DMS153 (cell line): Measurements from ENCODE around the gene SLC12A7.
"Not testable (repeated sequence)": the region's sequence is repeated elsewhere in the genome, so short reads cannot be mapped to it uniquely, and the experiment has no call there.

Experiments
- DNase-seq: peaks from one replicate; lab custom pipeline; 2025; lab: John Stamatoyannopoulos, UW

The SLC12A7 gene

DNA sequence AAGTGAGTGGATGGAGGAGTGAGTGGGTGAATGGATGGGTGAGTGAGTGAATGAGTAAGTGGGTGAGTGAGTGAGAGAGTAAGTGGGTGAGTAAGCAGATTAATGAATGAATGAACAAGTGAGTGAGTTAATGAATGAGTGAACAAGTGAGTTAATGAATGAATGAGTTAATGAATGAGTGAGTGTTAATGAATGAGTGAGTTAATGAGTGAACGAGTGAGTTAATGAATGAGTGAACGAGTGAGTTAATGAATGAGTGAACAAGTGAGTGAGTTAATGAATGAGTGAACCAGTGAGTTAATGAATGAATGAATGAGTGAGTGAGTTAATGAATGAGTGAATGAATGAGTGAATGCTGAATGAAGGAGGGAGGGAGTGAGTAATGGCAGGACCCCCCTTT lies 76.9 kb downstream of the SLC12A7 start:
- DNase-seq: no peak

GRCh38 chr5:1034421-1034905 lies 77.4 kb downstream of the SLC12A7 start:
- DNase-seq: no peak

DNA sequence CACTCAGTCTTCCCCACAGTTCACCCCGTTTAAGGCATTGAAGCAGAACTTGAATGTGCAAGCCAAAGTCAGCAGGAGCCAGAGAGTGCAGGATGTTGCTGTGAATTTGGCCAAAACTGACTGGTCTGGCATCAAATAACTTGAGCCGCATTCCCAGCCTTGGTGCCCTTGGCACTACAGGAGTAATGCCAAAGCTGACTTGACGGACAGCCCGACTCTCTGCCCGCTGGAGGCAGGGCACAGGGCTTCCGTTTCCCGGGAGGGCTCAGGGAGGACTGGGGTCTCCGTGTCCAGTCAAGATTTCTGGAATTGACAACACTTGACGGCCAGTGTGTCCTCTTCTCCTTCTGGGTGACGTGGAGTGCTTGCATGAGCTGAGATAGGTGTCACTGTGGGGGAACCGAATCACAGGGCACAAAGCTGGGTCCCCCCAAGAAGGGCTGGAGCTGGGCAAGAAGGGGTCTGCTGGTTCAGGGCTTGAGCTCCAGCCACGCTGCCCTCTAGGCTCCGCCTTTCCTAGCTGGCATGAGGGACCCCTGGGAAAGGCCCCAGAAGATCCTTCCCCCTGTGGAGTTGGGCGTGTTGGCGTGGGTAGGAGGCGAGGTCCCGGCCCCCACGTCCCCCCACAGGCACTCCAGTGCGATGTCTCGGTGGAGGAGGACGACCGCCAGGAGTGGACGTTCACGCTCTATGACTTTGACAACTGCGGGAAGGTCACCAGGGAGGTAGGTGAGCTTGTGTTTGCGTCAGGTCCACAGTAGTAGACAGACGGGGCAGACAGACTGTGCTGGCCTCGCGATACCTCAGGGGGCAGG lies 78.0 kb downstream of the SLC12A7 start:
- no peak for DNase-seq

- no peak for DNase-seq
Observed at GRCh38 chr5:1033178-1033577, 78.7 kb downstream of the SLC12A7 start.

DNA sequence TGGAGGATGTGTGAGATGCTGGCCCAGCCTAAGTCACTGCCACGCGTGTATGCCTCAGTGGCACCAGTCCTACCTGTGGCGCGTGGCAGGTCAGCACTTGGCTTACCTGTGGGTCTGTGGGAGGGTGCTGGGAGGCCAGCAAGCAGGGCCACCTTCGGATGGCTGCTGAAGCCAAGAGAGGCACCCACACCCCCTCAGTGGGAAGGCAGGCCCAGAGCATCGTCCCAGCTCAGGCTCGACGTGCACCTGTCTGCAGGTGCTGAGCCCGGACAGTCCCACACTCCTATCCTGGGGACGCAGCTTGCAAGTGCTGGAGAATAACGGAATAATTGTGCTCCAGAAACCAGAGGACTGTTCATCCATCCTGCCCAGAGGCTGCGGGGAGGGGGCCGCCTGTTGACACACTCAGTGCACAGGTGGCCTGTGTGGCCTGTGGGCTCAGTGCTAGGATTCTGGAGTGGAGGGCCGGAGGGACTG lies 79.3 kb downstream of the SLC12A7 start:
- DNase-seq: no peak

DNA sequence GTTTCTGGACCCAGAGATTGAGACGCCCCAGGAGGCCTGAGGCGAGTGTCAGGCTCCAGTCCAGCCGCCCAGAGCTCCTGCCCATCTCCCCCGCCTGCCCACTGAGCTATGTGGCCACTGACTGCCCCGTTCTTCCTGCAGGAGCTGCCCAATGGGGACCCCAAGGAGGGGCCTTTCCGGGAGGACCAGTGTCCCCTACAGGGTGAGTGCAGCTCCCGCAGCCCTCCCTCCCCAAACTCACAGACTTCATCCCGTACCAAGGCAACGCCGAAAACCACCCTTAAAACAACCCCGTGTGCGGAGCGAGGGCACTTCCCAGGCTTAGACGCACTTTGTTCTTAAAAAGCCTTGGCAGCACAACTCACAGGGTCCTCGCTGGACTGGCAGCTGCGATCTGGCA lies 79.9 kb downstream of the SLC12A7 start:
- no peak for DNase-seq

DNA sequence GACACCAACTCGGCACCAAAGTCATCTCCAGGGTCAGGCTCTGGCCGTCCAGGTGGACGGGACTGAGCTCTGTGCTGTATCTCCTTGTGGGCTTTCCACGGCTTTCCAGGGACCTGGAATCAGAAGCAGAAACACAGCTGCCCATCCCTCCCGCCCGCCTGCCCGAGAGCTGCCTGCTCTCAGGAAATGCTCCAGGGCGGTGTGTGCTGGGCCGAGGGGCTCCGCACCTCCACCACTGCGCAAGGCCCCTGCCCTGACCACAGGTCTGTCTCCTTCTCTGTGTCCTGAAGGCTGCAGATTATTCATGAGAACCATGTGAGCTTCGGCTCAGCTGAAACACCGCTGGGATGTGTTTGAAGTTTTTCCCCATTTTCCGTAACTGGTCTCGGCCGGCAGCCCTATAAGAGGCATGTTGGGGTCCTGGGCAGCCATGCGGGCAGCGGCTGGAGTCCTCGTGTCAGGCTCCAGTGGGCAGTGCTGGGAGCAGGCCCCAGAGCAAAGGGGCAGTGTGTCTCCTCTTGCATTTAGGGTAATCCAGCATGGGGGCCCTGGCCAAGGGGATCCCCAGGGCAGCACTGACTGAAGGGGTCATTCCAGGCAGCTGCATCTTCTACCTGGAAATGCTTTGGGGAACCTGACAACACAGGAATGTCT lies 80.4 kb downstream of the SLC12A7 start:
- no peak for DNase-seq

GRCh38 chr5:1030801-1031271 lies 81.0 kb downstream of the SLC12A7 start:
- DNase-seq: no peak

GRCh38 chr5:1029945-1030625 lies 81.8 kb downstream of the SLC12A7 start:
- no peak for DNase-seq

DNA sequence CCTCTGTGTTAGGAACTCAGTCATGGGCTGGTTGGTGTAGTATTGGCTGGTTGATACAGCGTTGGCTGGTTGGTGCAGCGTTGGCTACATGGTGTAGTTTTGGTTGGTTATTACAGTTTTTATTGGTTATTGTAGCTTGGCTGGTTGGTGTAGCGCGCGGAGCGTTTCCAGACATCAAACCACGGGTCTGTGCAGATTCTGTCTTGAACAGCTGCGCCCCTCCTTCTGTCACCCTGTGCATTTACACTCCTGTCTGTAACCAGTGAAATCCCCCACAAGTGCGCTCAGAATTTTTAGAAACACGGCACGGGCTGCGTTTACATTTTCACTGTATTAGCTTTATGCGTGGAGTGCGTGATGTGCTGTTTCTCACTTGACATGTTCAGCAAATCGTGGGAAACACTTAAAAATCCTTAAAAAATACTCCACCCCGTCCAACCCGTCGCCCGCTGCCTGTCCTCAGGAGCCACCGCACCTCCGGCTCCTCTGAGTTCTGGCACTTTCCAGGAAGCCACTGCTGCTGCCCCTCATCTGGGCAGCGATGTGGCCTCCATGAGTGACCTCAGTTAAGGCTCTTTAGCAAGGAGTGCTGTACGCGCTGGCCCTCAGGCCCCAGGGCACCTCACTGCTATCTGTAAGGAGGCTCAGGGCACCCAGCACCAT lies 82.5 kb downstream of the SLC12A7 start:
- DNase-seq: no peak

- no peak for DNase-seq
Observed at GRCh38 chr5:1028481-1029281, 83.2 kb downstream of the SLC12A7 start.

DNA sequence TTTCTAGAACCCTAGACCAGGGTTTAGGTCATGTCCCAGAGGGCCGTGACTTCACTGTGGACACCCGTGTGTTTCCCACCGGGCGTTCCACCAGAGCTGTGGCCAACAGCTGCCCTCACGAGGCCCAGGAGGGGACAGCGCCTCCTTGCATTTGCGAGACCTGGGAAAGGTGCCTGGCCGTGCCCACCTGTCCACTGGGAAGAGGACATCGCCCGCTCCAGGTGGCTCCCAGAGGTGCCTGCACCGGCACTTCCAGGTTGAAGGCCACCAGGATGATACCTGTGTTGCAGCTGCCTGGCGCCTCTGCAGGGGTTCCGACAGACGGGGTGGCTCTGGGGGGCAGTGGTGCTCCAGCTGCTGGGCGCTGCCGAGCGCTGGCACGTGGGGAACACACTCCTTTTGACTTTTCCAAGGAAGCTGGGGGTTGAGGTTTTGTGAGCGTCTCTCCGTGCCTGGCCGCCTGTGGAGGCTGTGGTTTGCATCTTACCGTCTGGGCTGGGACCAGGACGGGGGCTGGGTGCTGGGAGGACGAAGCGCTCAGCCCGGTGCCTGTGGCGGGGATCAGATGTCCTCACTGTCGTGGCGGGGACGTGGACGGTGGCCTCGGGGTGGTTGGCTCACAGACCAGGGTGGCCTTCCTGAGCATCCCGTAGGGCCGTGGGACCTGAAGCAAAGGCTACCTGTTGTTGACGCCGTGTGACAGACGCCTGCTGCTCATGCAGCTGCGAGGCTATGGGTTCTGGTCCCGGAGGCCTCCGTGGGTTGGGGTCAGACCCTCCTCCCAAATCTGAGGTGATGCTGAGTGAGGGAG lies 84.0 kb downstream of the SLC12A7 start:
- no peak for DNase-seq

DNA sequence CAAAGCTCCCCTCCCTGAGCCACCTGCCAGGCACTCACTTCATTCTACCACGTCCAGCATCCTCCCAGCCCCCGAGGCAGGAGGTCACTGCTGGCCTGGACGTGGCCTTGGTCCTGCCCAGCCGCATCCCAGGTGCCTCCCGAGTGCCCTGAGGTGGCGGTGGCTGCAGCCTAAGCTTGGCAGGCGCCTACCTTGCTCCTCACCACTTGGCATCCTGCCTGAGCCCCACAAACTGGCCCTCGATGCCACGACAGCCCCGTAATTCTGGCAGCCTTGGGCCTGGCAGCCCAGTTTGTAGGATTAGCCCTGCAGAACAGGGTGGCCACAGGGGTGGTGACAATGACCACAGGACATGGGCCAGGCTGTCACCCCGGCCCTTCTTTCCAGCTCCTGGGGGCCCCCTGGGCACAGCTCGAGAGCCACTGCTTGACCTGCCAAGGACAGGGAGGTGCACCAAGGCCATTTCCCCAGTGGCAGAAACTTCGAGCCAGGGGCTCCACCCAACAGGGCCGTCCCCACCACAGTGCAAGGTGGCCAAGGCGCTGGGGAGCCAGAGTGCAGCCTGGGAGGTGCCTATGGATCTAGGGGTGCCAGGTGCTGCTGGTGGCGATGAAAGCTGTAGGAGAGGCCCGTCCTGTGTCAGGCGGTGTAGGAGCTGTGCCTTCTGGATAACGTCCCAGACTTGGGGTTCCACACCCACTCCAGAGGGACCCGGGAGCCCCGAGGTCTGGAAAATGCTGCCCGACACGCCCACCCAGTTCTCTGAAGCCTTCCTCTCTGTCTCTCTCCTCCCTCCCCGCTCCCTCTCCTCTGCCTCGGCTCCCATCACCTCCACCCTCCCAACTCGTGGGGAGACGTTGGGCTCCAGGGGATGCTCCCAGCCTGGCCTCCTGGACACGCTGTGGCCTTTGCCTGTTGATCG lies 84.9 kb downstream of the SLC12A7 start:
- DNase-seq: no peak

GRCh38 chr5:1021969-1022336 lies 89.9 kb downstream of the SLC12A7 start:
- DNase-seq: not testable (repeated sequence)

- no peak for DNase-seq
Observed at GRCh38 chr5:1021136-1021968, 90.5 kb downstream of the SLC12A7 start.

DNA sequence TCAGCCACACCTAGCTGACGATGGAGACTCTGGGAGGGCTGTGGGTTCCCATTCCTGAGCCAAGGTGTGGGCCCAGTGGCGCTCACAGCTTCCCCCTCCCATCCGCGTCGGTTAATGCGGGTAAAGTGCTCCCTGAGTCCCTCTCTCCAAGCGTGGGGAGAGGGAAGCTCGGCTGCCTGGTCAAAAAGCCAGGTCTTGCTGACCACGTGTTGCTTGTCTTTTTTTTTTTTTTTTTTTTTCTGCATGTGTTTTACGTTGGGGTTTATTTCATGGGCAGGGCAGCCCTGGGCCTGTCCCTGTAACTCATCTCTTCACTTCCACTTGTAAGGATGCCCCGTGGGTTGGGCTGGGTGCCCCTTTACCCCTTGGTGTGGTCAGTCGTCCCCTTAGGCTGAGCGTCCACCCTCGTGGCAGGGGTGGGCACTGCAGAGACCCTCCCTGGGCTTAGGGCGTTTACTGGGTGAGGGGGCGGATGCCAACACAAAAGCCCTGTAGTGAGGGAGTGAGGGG lies 91.4 kb downstream of the SLC12A7 start:
- no peak for DNase-seq

GRCh38 chr5:1019001-1019905 lies 92.6 kb downstream of the SLC12A7 start:
- DNase-seq: no peak
